HAP-1 (cell line): ENCODE data around the gene HRAS.

ENCODE experiments used
- DNase-seq, 2 experiments: peaks; one replicate each; pipeline ENCODE4 v3.0.0-alpha.2; 2016 to 2020; ENCODE audit warnings: low spot score in 2 of 2
- H3K27me3 ChIP-seq: fragments of 250-450 bp; sonication (Bioruptor Pico); 2 replicates; pipeline ENCODE4 v1.5.1; 2020; ENCODE audit warnings: low read depth, mild to moderate bottlenecking, moderate library complexity
- H3K36me3 ChIP-seq: fragments of 250-450 bp; sonication (Bioruptor Pico); replicated peaks from 2 replicates; pipeline ENCODE4 v1.5.1; 2020; ENCODE audit warnings: mild to moderate bottlenecking
- H3K4me1 ChIP-seq: fragments of 250-450 bp; sonication (Bioruptor Pico); 2 replicates; pipeline ENCODE4 v1.5.1; 2020; ENCODE audit warnings: mild to moderate bottlenecking
- H3K4me3 ChIP-seq: fragments of 250-450 bp; sonication (Bioruptor Pico); 2 replicates; pipeline ENCODE4 v1.5.1; 2020; ENCODE audit warnings: mild to moderate bottlenecking, moderate library complexity
- H3K9me3 ChIP-seq: fragments of 250-450 bp; sonication (Bioruptor Pico); 2 replicates; pipeline ENCODE4 v1.5.1; 2020; ENCODE audit warnings: mild to moderate bottlenecking, moderate library complexity
- in situ Hi-C: fragments of 300-500 bp; cut with MboI; formaldehyde crosslinking; loops from 3 replicates; pipeline ENCODE4 v1.14.3; 2020; ENCODE audit warnings: low sequenced_read_pairs, inconsistent platforms, mixed read lengths

The HRAS gene

DNA sequence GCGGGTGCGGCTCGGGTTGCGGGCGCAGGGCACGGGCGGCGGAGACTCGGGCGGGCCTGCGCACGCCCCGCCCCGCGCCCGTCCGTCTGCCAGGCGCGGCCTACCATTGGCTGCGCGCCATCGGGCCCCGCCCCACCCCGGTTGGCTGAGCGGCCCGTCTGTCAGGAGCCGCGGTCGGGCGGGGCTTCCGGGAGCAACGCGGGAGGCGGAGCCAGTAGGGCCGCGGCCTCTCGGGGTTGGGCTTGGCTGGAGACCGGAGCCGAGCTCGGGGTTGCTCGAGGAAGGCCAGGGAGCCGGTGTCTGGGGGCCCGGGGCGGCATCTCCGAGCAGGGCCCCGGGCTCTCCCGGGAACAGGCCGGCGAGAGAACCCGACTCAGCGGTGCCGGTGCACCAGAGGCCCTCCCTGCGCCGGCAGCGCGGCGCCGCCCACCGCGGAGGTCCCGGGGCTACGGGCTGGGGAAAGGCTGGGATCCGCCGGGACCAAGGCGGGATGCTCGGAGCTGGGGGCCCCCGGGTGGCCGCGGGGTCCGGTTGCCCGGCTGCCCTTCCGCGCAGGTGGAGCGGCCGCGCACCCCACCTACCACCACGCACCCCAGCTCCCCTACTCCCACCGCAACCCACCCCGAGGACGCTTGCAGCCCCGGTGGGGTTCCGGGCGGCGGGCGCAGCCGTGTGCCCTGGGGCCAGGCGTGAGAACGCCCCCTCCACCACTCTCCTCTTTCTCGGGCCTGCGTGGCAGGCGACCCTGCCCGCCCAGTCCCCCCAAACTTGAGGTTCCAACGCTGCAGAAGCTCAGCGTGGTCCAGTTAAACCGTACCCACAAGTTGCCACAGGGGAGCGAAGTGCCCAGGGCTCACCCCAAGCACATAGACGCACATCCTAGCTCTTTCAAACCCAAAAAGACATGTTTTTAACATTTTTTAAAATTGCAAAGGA lies at the start of gene HRAS:
HRAS (minus strand) TSS at position 58 of the 936 bp plus-strand sequence.
- in situ Hi-C loops: no loop called here
- peak; percentile 87 to 95 for DNase-seq
- Histone ChIP-seq H3K36me3 (peaks cover 26% of the 10 kb centered on the region), H3K27me3 (no peaks in the 10 kb centered on the region), H3K4me1 (no peaks in the 10 kb centered on the region; the same call in 1 of the 2 replicates), H3K4me3 (peak within 1 kb of the TSS; percentile 77), H3K9me3 (no peaks in the 10 kb centered on the region)

DNA sequence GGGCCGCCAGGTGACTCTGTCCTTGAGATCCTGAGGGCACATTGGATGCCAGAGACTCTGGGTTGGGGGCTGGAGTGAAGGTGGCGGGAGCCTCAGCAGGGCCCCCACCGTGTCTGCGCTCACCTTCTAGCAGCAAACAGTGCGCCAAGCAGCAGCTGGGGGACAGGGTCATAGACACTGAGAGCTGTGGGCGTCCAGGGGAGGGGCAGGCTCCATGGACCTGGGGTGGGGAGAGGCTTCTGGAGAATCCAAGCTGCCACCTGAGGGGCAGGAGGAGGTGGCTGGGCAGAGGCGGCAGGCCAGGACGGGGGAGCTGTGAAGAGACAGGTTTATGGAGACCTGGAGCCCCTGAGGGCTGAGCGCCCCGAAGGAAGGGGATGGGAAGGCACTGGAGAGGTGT lies 48.9 kb upstream of the HRAS start:
- Histone ChIP-seq H3K9me3 (no peaks in the 10 kb centered on the region), H3K27me3 (no peaks in the 10 kb centered on the region), H3K4me3 (no peak overlapping the region), H3K36me3 (peaks cover 68% of the 10 kb centered on the region), H3K4me1 (no peaks in the 10 kb centered on the region)
- in situ Hi-C loops: no loop called here
- no peak for DNase-seq

DNA sequence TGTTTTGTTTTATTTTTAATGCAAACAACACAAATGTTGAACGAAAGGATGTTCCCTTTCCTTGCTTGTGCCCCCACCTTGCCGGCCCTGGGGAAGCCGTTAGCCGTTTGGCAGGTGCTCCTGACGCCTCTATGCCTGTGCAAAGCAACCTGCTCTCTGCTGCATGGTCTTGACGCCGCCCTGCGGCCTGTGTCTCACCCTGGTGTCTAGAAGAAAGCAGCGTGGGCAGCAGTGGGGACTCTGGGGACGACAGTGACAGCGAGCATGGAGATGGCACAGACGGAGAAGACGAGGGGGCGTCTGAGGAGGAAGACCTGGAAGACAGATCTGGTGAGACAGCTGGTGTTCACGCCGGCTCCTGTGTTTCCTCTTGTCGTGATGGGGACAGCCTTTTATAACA lies 46.4 kb upstream of the HRAS start:
- DNase-seq: no peak
- Histone ChIP-seq H3K4me1 (peaks cover 6% of the 10 kb centered on the region), H3K27me3 (no peaks in the 10 kb centered on the region), H3K36me3 (peaks cover 51% of the 10 kb centered on the region), H3K9me3 (no peaks in the 10 kb centered on the region), H3K4me3 (no peak overlapping the region)
- in situ Hi-C loops: no loop called here

DNA sequence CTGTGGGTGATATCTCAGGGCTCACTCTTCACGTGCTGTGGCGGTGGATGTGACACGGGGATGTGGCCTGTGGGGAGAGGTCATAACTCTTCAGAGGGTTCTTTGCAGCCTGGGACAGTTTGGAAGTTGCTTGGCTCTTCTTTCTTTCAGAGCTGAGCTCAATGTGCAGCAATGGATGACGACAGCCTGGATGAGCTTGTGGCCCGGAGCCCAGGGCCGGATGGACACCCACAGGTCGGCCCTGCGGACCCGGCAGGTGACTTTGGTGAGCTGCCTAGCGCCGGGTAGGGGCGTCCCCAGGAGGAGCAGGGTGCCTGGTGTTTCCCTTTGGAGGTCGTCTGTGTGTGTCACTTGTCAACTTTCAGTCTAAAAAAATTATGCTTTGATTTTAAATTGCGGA lies 46.0 kb upstream of the HRAS start:
- H3K36me3 ChIP-seq: peaks cover 47% of the 10 kb centered on the region

DNA sequence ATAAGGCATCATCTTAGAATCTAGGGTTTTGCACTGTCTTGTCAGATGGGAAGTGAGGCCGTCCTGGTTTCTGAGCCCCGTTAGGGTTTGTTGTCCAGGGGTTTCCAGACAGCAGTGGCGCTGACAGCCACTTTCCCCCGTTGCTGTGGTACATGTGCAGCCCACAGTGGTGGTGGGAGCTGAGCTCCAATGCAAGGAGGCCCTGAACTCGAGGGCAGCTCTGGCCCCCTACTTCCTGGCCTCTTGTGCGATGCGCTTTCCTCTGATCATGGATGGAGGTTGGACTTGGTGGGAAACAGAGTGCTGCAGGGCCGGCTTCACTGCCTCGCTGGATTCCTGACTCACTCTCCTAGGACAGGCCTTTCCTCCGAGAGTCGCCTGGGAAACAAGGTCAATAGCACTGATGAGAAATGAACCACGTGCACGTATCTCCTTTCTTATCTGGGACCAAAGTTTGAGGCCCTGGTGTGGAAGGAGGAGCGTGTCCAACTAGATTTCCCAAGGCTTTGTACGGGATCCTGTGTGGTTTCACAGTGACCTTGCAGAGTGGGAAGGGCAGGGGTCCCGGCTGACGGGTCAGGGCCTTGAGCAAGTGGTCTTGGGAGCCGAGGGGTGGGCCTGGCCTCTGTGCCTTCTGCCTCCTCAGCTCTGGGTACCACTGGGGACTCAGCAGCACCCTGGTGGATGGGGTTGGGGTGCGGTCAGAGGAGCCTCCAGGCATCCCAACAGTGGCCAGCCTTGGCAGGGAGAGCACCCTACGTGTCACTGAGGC lies 44.6 kb upstream of the HRAS start:
- H3K9me3 ChIP-seq: no peaks in the 10 kb centered on the region
- no peak for DNase-seq
- no peak overlapping the region for H3K4me3 ChIP-seq
- peaks cover 6% of the 10 kb centered on the region for H3K4me1 ChIP-seq
- no peaks in the 10 kb centered on the region for H3K27me3 ChIP-seq
- in situ Hi-C loops: no loop called here
- H3K36me3 ChIP-seq: peaks cover 41% of the 10 kb centered on the region

More for the DNA sequence above, 46.0 kb upstream of the HRAS start:
- no peak for DNase-seq
- no peaks in the 10 kb centered on the region for H3K27me3 ChIP-seq
- H3K4me3 ChIP-seq: no peak overlapping the region
- in situ Hi-C loops: no loop called here
- no peaks in the 10 kb centered on the region for H3K9me3 ChIP-seq
- H3K4me1 ChIP-seq: peaks cover 6% of the 10 kb centered on the region

DNA sequence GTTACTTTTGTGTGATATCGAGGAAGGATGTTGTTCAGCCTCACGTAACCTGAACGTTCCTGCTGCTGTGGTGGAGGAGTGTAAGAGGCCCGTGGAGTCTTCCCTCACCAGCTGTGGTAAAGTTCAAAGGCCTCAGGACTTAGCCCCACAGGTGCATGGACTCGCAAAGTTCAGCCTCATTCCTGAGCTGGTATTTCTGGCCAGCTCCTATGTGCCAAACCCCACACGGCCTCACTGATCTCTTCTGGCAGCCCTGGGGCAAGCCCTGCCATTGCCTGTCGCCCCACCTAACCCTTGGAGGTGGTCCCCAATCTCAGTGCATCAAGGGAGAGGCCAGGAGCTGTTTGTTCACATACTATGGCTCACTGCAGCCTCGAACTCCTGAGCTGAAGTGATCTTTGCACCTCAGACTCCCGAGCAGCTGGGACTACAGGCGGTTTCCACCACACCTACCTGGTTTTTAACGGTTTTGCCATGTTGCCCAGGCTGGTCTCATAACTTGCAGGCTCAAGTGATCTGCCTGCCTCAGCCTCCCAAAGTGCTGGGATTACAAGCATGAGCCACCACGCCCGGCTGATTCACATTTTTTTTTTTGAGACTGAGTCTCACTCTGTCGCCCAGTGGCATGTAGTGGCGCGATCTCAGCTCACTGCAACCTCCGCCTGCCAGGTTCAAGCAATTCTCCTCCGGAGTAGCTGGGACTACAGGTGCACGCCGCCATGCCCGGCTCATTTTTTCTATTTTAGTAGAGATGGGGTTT lies 43.1 kb upstream of the HRAS start:
- H3K4me1 ChIP-seq: peaks cover 6% of the 10 kb centered on the region
- no peaks in the 10 kb centered on the region for H3K27me3 ChIP-seq
- in situ Hi-C loops: no loop called here
- DNase-seq: no peak
- H3K4me3 ChIP-seq: peak overlapping the region; percentile 73
- no peaks in the 10 kb centered on the region for H3K9me3 ChIP-seq
- peaks cover 35% of the 10 kb centered on the region for H3K36me3 ChIP-seq

DNA sequence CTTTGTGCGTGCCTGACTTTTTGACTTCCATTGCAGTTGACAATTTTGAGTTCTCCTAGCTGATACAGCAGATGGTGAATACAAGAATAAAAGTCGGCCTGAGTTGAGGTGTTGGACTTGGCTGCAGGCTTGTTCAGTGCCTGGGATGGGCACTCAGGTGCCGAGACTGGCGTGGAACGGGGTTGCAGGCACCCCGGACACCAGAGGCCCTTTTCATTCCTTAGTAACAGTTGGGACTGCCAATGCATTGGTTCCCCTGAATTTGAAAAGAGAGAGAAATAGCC lies 42.2 kb upstream of the HRAS start:
- Histone ChIP-seq H3K9me3 (no peaks in the 10 kb centered on the region), H3K27me3 (no peaks in the 10 kb centered on the region), H3K4me3 (peak overlapping the region; percentile 73), H3K4me1 (peaks cover 6% of the 10 kb centered on the region), H3K36me3 (peaks cover 28% of the 10 kb centered on the region)
- no peak for DNase-seq
- in situ Hi-C loops: no loop called here

DNA sequence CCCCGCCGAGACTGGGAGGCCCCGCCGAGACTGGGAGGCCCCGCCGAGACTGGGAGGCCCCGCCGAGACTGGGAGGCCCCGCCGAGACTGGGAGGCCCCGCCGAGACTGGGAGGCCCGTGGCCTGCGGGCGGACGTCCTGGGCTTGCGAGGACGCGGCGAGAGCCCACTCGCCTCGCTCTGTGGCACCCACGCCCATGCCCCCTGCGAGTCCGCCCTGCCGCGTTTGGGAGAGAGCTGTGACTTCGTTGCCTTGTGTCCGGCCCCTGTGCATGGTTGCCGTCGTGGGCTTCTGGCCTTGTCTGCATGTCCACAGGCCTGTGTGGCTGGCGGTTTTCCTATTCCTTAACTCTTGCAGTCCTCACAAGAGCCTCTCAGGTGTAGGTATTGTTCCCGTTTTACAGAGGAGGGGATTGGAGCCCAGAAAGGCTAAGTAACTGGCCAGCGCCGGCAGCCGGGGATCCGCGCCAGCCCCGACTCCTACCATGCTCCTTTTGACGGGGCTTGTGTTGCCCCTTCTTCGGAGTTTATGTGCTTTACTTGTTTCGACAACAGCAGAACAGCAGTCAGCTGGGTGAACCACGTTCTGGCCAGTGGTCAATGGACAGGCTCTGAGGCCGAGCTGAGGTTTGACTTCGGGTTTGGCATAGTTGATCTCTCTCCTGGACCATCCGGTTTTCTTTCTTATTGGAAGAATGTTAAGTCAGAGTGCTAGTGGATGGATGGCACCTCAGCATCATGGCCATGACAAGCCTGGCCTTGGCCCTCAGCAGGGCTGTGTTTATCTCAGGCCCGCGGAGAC lies 41.6 kb upstream of the HRAS start:
- Histone ChIP-seq H3K4me3 (peak overlapping the region; percentile 73), H3K27me3 (no peaks in the 10 kb centered on the region), H3K9me3 (no peaks in the 10 kb centered on the region), H3K36me3 (peaks cover 23% of the 10 kb centered on the region), H3K4me1 (peaks cover 6% of the 10 kb centered on the region)
- no peak for DNase-seq
- in situ Hi-C loops: no loop called here

DNA sequence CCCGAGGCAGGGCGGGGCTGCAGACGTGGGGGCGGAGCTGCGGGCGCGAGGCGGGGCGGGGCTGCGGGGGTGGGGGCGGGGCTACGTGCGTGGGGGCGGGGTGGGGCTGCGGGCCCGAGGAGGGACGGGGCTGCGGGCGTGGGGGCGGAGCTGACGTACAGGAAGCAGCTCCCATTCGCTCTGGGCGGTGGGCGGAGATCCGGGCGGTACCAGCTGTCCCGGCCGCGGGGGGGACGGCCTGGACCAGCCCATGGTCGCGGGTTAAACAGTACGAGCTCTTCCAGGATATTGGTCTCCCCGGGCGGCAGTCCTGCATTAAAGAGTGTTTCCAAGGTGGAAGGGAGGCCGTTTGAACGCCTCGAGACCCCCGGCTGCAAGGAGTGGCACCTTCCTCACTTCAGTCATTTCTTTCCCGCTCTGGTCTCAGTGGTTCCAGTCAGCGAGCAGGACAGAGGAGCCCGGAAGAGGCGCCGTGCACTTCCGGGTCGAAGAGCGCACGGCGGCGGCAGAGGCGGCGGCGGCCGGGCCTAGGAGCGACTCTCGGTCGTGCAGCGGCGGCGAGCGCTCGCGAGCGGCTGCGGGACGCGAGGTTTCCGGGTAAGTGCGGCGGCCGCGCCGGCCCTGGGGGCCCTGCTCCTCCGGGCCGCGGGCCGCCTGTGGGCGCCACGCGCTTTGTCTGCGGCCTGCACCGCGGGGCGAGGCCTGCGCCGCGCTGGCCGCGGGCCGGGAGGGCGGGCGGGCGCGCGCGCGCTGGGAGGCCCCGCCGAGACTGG lies 40.8 kb upstream of the HRAS start, which contains the start of gene PHRF1:
PHRF1 (plus strand) TSS at position 475 of the 773 bp plus-strand sequence. CDS start 5,043 bp downstream, outside the sequence.
- Histone ChIP-seq H3K9me3 (no peaks in the 10 kb centered on the region), H3K27me3 (no peaks in the 10 kb centered on the region), H3K36me3 (peaks cover 14% of the 10 kb centered on the region), H3K4me1 (peaks cover 6% of the 10 kb centered on the region), H3K4me3 (peak within 1 kb of the TSS; percentile 73)
- DNase-seq: peak; percentile 92 to 97
- in situ Hi-C loops: no loop called here

DNA sequence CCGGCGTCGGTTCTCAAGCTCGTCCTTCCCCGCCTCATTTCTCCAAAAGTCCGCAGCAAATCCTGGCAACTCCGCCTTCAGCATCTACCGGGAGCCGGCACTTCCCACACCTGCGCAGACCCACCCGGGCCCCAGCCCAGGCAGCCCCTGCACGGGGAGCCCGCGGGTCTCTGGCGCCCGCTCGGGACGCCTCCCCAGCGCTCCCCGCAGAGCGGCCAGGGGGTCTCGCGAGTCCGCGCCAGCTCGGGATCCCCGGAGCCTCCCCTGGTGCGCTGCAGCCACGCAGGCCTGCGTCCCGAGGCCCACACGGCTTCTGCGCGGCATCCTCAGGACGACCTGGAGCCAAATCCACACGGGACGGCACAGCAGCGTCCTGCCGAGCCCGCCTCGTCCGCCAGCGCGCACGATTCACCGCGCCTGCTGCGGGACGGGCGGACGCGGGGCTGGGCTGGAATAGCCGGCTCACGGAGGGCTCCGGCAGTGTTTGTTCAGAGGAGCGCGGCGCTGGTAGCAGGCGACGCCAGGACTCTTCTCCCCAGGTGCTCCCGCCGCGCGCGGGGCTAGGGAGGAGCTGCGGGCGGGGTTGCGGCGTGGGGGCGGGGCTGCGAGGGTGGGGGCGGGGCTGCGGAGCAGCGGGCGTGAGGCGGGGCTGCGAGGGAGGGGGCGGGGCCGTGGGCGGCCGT lies 40.1 kb upstream of the HRAS start:
- H3K4me1 ChIP-seq: peaks cover 6% of the 10 kb centered on the region
- in situ Hi-C loops: no loop called here
- peak; percentile 42 to 54 for DNase-seq
- H3K4me3 ChIP-seq: peak overlapping the region; percentile 69
- no peaks in the 10 kb centered on the region for H3K9me3 ChIP-seq
- no peaks in the 10 kb centered on the region for H3K27me3 ChIP-seq
- H3K36me3 ChIP-seq: peaks cover 13% of the 10 kb centered on the region; the same call in 1 of the 2 replicates

DNA sequence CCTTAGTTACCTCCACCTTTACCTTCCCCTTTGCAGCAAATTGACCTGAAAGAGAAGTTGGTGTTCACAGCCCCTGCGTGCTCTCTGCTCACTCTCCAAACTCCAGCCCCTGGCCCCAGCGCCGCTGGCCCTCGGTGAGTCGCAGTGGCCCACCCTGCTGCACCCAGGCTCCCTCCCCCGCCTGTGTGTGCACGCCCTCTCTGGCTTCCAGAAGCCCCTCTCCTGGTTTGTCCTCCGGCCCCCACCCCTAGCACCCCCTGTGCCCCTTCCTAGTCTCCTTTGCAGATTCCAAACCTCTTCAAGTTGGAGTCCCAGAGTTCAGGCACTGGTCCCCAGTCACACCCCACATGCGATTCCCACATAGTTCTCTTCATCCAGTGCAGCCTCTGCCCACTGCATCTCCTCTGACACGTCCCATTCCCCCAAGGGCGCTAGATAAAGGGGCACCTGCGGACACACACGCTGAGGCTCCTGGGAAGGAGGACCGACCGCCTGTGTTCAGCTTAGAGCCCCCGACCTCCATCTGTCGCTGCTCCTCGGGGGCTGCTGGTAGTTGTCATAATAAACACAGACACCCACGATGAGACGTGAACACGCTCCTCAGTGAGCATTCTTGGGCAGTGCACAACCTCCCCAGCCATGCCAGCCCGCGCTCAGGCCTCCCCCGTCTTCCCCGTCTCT lies 39.4 kb upstream of the HRAS start:
- DNase-seq: peak in 1 of 2 experiments; percentile 51
- in situ Hi-C loops: loop anchor here (25.0 kb wide), 1 partner anchor 188 kb away; no protein-coding TSS in a partner anchor
- no peaks in the 10 kb centered on the region for H3K9me3 ChIP-seq
- peak overlapping the region; percentile 69 for H3K4me3 ChIP-seq
- no peaks in the 10 kb centered on the region for H3K27me3 ChIP-seq
- H3K4me1 ChIP-seq: peaks cover 6% of the 10 kb centered on the region
- peaks cover 13% of the 10 kb centered on the region; the same call in 1 of the 2 replicates for H3K36me3 ChIP-seq
